CD4-positive, alpha-beta T cell (primary cell): ENCODE results near the gene TFE3. TPM values are rescaled to one million over a fixed set of nuclear protein-coding genes. Genes with fewer than 3 reads are reported as not detected.

ENCODE experiments used
- ATAC-seq: fragments of 200-7000 bp; cut with Tn5 transposase; one replicate; pipeline ENCODE4 v1.10.0; 2022; ENCODE audit warnings: mild to moderate bottlenecking; ENCODE audit not compliant: poor library complexity
- CTCF ChIA-PET: fragments of 350-600 bp; sonication (Branson Sonifier 250); formaldehyde crosslinking; loops from one replicate; lab custom pipeline; 2021; ENCODE audit warnings: antibody characterized with exemption, inconsistent platforms; lab: Charles Lee
- POLR2A ChIA-PET: fragments of 350-600 bp; sonication (Branson Sonifier 250); formaldehyde crosslinking; loops from one replicate; lab custom pipeline; 2021; ENCODE audit warnings: antibody characterized with exemption, inconsistent platforms; lab: Charles Lee
- DNase-seq, 14 experiments: peaks; one replicate each; pipeline ENCODE4 v3.0.0-alpha.2; 2013 to 2020; ENCODE audit warnings: mixed read lengths in 2 of 14
- H3K27ac ChIP-seq, 2 donors: one replicate each; pipeline versions ENCODE4 v1.5.1 to v1.7.0; 2013; ENCODE audit warnings: low read length in 2 of 2, low read depth in 1 of 2, mild to moderate bottlenecking in 1 of 2
- H3K27me3 ChIP-seq, 2 experiments: 1 replicate in 1 of 2; 2 replicates in 1 of 2; pipeline versions ENCODE4 v1.6.1 to v1.7.0; 2013; ENCODE audit warnings: low read length in 2 of 2, control low read depth in 1 of 2, mild to moderate bottlenecking in 1 of 2, moderate library complexity in 1 of 2; ENCODE audit not compliant: insufficient read depth in 2 of 2, control insufficient read depth in 1 of 2
- H3K36me3 ChIP-seq: one replicate; pipeline ENCODE4 v1.6.1; 2013; ENCODE audit warnings: low read length, control low read depth; ENCODE audit not compliant: insufficient read depth
- H3K4me1 ChIP-seq: one replicate; pipeline ENCODE4 v1.6.1; 2013; ENCODE audit warnings: low read length, control low read depth; ENCODE audit not compliant: insufficient read depth
- H3K4me3 ChIP-seq: one replicate; pipeline ENCODE4 v1.5.1; 2013; ENCODE audit warnings: mild to moderate bottlenecking, low read length, moderate library complexity
- H3K9me3 ChIP-seq, 2 experiments: 1 replicate in 1 of 2; 2 replicates in 1 of 2; pipeline versions ENCODE4 v1.6.1 to v1.7.0; 2013; ENCODE audit warnings: low read length in 2 of 2, mild to moderate bottlenecking in 2 of 2, control low read depth in 1 of 2, moderate library complexity in 1 of 2; ENCODE audit not compliant: control insufficient read depth in 1 of 2, insufficient read depth in 1 of 2
- H3K27ac Mint-ChIP-seq: one replicate; pipeline ENCODE4 v1.8.0; 2020; ENCODE audit warnings: mixed read lengths
- H3K27me3 Mint-ChIP-seq: one replicate; pipeline ENCODE4 v1.8.0; 2021; ENCODE audit warnings: mixed read lengths
- H3K36me3 Mint-ChIP-seq: one replicate; pipeline ENCODE4 v1.8.0; 2021; ENCODE audit warnings: low read depth, mixed read lengths
- H3K4me1 Mint-ChIP-seq: one replicate; pipeline ENCODE4 v1.8.0; 2021; ENCODE audit warnings: low read depth, mixed read lengths
- H3K4me3 Mint-ChIP-seq: one replicate; pipeline ENCODE4 v1.8.0; 2020; ENCODE audit warnings: mild to moderate bottlenecking, mixed read lengths
- H3K9me3 Mint-ChIP-seq: one replicate; pipeline ENCODE4 v1.8.0; 2020; ENCODE audit warnings: mixed read lengths
- intact Hi-C, 2 experiments: fragments of 100-400 bp; cut with DNase I in 1 of 2; cut with micrococcal nuclease in 1 of 2; formaldehyde crosslinking; loops; one replicate each; pipeline versions ENCODE4 v1.15.1 to v1.9.0; 2023 to 2025; cut with DNase I, micrococcal nuclease
- total RNA-seq, 174 experiments: library from RNA in 2 of 174; stranded (reverse) in 2 of 174; gene quantifications; one replicate each; pipeline ENCODE4 v1.2.3 and lab custom pipeline; 2021 to 2026
- TF ChIP-seq, protein P1 (sequence below): fragments of 200-600 bp; IDR thresholded peaks from one replicate; pipeline ENCODE4 v1.8.0; 2022; ENCODE audit warnings: antibody characterized with exemption, mild to moderate bottlenecking

TFE3 gene
- total RNA-seq, 2 experiments from 2014 or later, result 38.6 to 40.9 TPM

- Mint-ChIP-seq H3K27me3 (no peaks in the 10 kb centered on the region), H3K9me3 (no peaks in the 10 kb centered on the region), H3K4me1 (peaks cover 20% of the 10 kb centered on the region), H3K36me3 (peaks cover 23% of the 10 kb centered on the region), H3K27ac (peak within 1 kb of the TSS; percentile 91), H3K4me3 (peak within 1 kb of the TSS; percentile 84)
- Histone ChIP-seq H3K4me1 (peaks cover 25% of the 10 kb centered on the region), H3K27me3 (no peaks in the 10 kb centered on the region), H3K27ac (peak within 1 kb of the TSS; percentile 60 to 66), H3K4me3 (peak within 1 kb of the TSS; percentile 72), H3K9me3 (no peaks in the 10 kb centered on the region), H3K36me3 (peaks cover 15% of the 10 kb centered on the region)
- TF ChIP-seq, protein P1, sequence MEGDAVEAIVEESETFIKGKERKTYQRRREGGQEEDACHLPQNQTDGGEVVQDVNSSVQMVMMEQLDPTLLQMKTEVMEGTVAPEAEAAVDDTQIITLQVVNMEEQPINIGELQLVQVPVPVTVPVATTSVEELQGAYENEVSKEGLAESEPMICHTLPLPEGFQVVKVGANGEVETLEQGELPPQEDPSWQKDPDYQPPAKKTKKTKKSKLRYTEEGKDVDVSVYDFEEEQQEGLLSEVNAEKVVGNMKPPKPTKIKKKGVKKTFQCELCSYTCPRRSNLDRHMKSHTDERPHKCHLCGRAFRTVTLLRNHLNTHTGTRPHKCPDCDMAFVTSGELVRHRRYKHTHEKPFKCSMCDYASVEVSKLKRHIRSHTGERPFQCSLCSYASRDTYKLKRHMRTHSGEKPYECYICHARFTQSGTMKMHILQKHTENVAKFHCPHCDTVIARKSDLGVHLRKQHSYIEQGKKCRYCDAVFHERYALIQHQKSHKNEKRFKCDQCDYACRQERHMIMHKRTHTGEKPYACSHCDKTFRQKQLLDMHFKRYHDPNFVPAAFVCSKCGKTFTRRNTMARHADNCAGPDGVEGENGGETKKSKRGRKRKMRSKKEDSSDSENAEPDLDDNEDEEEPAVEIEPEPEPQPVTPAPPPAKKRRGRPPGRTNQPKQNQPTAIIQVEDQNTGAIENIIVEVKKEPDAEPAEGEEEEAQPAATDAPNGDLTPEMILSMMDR, result no peak
- intact Hi-C loops, result loop anchor here (1.0 to 2.0 kb wide), 3 partner anchors 27 to 49 kb away; partner anchors contain the start of genes GPKOW (in 1 of the 2) and TFE3 (in 1 of the 2)
- CTCF ChIA-PET, result no interaction called here
- POLR2A ChIA-PET, result interaction anchor here (0.6 to 1.5 kb wide), 6 partner anchors 31 to 195 kb away, joined by 3 to 9 read pairs (median 3); partner anchors contain the start of genes OTUD5 and TFE3
- DNase-seq (peak; percentile 75 to 95 (median 88)), ATAC-seq (peak; percentile 98)
Measured at GRCh38 chrX:49073601-49074575, 30.7 kb upstream of the TFE3 start, which contains the start of gene PRAF2. TSS of gene PRAF2 (minus strand) at chrX:49074002. CDS start at chrX:49073987, 15 bp downstream.

GRCh38 chrX:49072712-49073095 is 29.5 kb upstream of the TFE3 start:
- Mint-ChIP-seq H3K36me3 (peaks cover 14% of the 10 kb centered on the region), H3K4me3 (peak overlapping the region; percentile 84), H3K4me1 (peaks cover 15% of the 10 kb centered on the region), H3K9me3 (no peaks in the 10 kb centered on the region), H3K27ac (peak overlapping the region; percentile 91), H3K27me3 (no peaks in the 10 kb centered on the region)
- ChIA-PET CTCF (no interaction called here), POLR2A (no interaction called here)
- ATAC-seq (no peak), DNase-seq (no peak)
- H3K4me3 ChIP-seq, result no peak overlapping the region
- no peaks in the 10 kb centered on the region for H3K9me3 ChIP-seq
- intact Hi-C loops, result no loop called here
- H3K36me3 ChIP-seq, result peaks cover 15% of the 10 kb centered on the region
- no peaks in the 10 kb centered on the region for H3K27me3 ChIP-seq
- peaks cover 20% of the 10 kb centered on the region for H3K4me1 ChIP-seq
- no peak overlapping the region for H3K27ac ChIP-seq
- TF ChIP-seq, protein P1, result no peak

GRCh38 chrX:49071877-49072711 is 28.9 kb upstream of the TFE3 start:
- peak overlapping the region; percentile 17 for H3K27ac Mint-ChIP-seq
- POLR2A ChIA-PET, result no interaction called here

More at GRCh38 chrX:49071877-49072711, 28.9 kb upstream of the TFE3 start:
- DNase-seq (no peak), ATAC-seq (no peak)
- Histone ChIP-seq H3K9me3 (no peaks in the 10 kb centered on the region), H3K4me3 (no peak overlapping the region), H3K27me3 (no peaks in the 10 kb centered on the region), H3K4me1 (peaks cover 20% of the 10 kb centered on the region), H3K36me3 (peaks cover 13% of the 10 kb centered on the region), H3K27ac (no peak overlapping the region)
- H3K4me1 Mint-ChIP-seq, result peaks cover 15% of the 10 kb centered on the region
- H3K27me3 Mint-ChIP-seq, result no peaks in the 10 kb centered on the region
- intact Hi-C loops, result no loop called here
- peaks cover 14% of the 10 kb centered on the region for H3K36me3 Mint-ChIP-seq
- H3K4me3 Mint-ChIP-seq, result peak overlapping the region; percentile 15
- no peaks in the 10 kb centered on the region for H3K9me3 Mint-ChIP-seq
- CTCF ChIA-PET, result no interaction called here
- TF ChIP-seq, protein P1, result no peak
